ENCODE results near the gene SLFN12L. TPM values are rescaled to one million over a fixed set of nuclear protein-coding genes. Genes with fewer than 3 reads are reported as not detected.
A peak's percentile ranks its signal among the peaks of the same experiment; 100 is the strongest.
"Not testable (repeated sequence)": the region's sequence is repeated elsewhere in the genome, so short reads cannot be mapped to it uniquely, and the experiment has no call there.

The SLFN12L gene
- total RNA-seq, 1 donor from 2014 or later, result 0.18 TPM

- no peak for DNase-seq (ENCODE audit: low spot score in 2 of 2, unreplicated experiment in 2 of 2)
- Mint-ChIP-seq H3K36me3 (no peaks in the 10 kb centered on the region), H3K4me3 (peak overlapping the region; percentile 85), H3K27me3 (ENCODE audit: low read depth) (peaks cover 4% of the 10 kb centered on the region), H3K27ac (peak overlapping the region; percentile 92), H3K9me3 (no peaks in the 10 kb centered on the region), H3K4me1 (peaks cover 23% of the 10 kb centered on the region)
- TF ChIP-seq CTCF (IDR thresholded peaks at IDR 0.05; ENCODE audit: unreplicated experiment), result no peak
These were observed 40.3 kb upstream of the SLFN12L start for GRCh38 chr17:35577830-35578196.

GRCh38 chr17:35575759-35576158 is 38.3 kb upstream of the SLFN12L start:
- Mint-ChIP-seq H3K36me3 (no peaks in the 10 kb centered on the region), H3K9me3 (no peaks in the 10 kb centered on the region), H3K4me1 (peaks cover 23% of the 10 kb centered on the region), H3K4me3 (no peak overlapping the region), H3K27ac (no peak overlapping the region), H3K27me3 (ENCODE audit: low read depth) (no peaks in the 10 kb centered on the region)
- no peak for DNase-seq (ENCODE audit: low spot score in 2 of 2, unreplicated experiment in 2 of 2)
- TF ChIP-seq CTCF (IDR thresholded peaks at IDR 0.05; ENCODE audit: unreplicated experiment), result no peak

- no peak for DNase-seq (ENCODE audit: low spot score in 2 of 2, unreplicated experiment in 2 of 2)
- Mint-ChIP-seq H3K9me3 (no peaks in the 10 kb centered on the region), H3K27ac (no peak overlapping the region), H3K4me3 (peak overlapping the region; percentile 90), H3K4me1 (peaks cover 23% of the 10 kb centered on the region), H3K27me3 (ENCODE audit: low read depth) (peaks cover 29% of the 10 kb centered on the region), H3K36me3 (no peaks in the 10 kb centered on the region)
- TF ChIP-seq CTCF (IDR thresholded peaks at IDR 0.05; ENCODE audit: unreplicated experiment), result no peak
These were observed 31.9 kb upstream of the SLFN12L start for GRCh38 chr17:35569405-35569804.

GRCh38 chr17:35568561-35568960 is 31.1 kb upstream of the SLFN12L start:
- no peaks in the 10 kb centered on the region for H3K9me3 Mint-ChIP-seq
- TF ChIP-seq CTCF (IDR thresholded peaks at IDR 0.05; ENCODE audit: unreplicated experiment), result no peak
- no peak for DNase-seq (ENCODE audit: low spot score in 2 of 2, unreplicated experiment in 2 of 2)
- peak overlapping the region; percentile 90 for H3K4me3 Mint-ChIP-seq
- H3K4me1 Mint-ChIP-seq, result peaks cover 23% of the 10 kb centered on the region
- H3K27ac Mint-ChIP-seq, result peak overlapping the region; percentile 99
- H3K36me3 Mint-ChIP-seq, result no peaks in the 10 kb centered on the region
- peaks cover 38% of the 10 kb centered on the region for H3K27me3 Mint-ChIP-seq (ENCODE audit: low read depth)

- Mint-ChIP-seq H3K9me3 (no peaks in the 10 kb centered on the region), H3K36me3 (no peaks in the 10 kb centered on the region), H3K27ac (no peak overlapping the region), H3K4me3 (peak overlapping the region; percentile 90), H3K27me3 (ENCODE audit: low read depth) (peaks cover 42% of the 10 kb centered on the region), H3K4me1 (peaks cover 23% of the 10 kb centered on the region)
- no peak for DNase-seq (ENCODE audit: low spot score in 2 of 2, unreplicated experiment in 2 of 2)
- TF ChIP-seq CTCF (IDR thresholded peaks at IDR 0.05; ENCODE audit: unreplicated experiment), result no peak
These were observed 29.5 kb upstream of the SLFN12L start for GRCh38 chr17:35566968-35567367.

- not testable (repeated sequence) for H3K36me3 Mint-ChIP-seq; H3K4me3 Mint-ChIP-seq; H3K27ac Mint-ChIP-seq; H3K4me1 Mint-ChIP-seq; DNase-seq (ENCODE audit: low spot score in 2 of 2, unreplicated experiment in 2 of 2); H3K9me3 Mint-ChIP-seq
- peaks cover 59% of the 10 kb centered on the region for H3K27me3 Mint-ChIP-seq (ENCODE audit: low read depth)
These were observed 25.7 kb upstream of the SLFN12L start for GRCh38 chr17:35563181-35563580.
